ENCODE data around the gene KCNC2.
A peak's percentile ranks its signal among the peaks of the same experiment; 100 is the strongest.
"Not testable (repeated sequence)": the region's sequence is repeated elsewhere in the genome, so short reads cannot be mapped to it uniquely, and the experiment has no call there.

The KCNC2 gene

GRCh38 chr12:75209812-75210138 lies at the start of gene KCNC2:
Gene KCNC2 (minus strand): TSS chr12:75209839.
- peak; percentile 9 for DNase-seq

- no peak for DNase-seq
Observed at GRCh38 chr12:75259143-75259542, 49.5 kb upstream of the KCNC2 start.

GRCh38 chr12:75257510-75257909 lies 47.9 kb upstream of the KCNC2 start:
- DNase-seq, result no peak

- DNase-seq, result no peak
Observed at GRCh38 chr12:75245108-75245507, 35.5 kb upstream of the KCNC2 start.

- no peak for DNase-seq
Observed at GRCh38 chr12:75239987-75240386, 30.3 kb upstream of the KCNC2 start.

- DNase-seq, result no peak
Observed at GRCh38 chr12:75236206-75236605, 26.6 kb upstream of the KCNC2 start.

GRCh38 chr12:75227132-75227531 lies 17.5 kb upstream of the KCNC2 start:
- DNase-seq, result no peak

GRCh38 chr12:75212072-75212471 lies 2.4 kb upstream of the KCNC2 start:
- no peak for DNase-seq

GRCh38 chr12:75208856-75209811 lies 505 bp downstream of the KCNC2 start:
- no peak for DNase-seq

- DNase-seq, result no peak
Observed at GRCh38 chr12:75207338-75208083, 2.1 kb downstream of the KCNC2 start.

- no peak for DNase-seq
Observed at GRCh38 chr12:75205558-75205957, 4.1 kb downstream of the KCNC2 start.

- DNase-seq, result no peak
Observed at GRCh38 chr12:75196865-75197264, 12.8 kb downstream of the KCNC2 start.

GRCh38 chr12:75196408-75196807 lies 13.2 kb downstream of the KCNC2 start:
- no peak for DNase-seq

- DNase-seq, result no peak
Observed at GRCh38 chr12:75194250-75194649, 15.4 kb downstream of the KCNC2 start.

- no peak for DNase-seq
Observed at GRCh38 chr12:75192196-75192595, 17.4 kb downstream of the KCNC2 start.

- DNase-seq, result no peak
Observed at GRCh38 chr12:75190846-75191245, 18.8 kb downstream of the KCNC2 start.

- DNase-seq, result not testable (repeated sequence)
Observed at GRCh38 chr12:75185881-75186280, 23.8 kb downstream of the KCNC2 start.

- peak; percentile 50 for DNase-seq
Observed at GRCh38 chr12:75184516-75184915, 25.1 kb downstream of the KCNC2 start.

- no peak for DNase-seq
Observed at GRCh38 chr12:75183967-75184366, 25.7 kb downstream of the KCNC2 start.

- peak; percentile 77 for DNase-seq
Observed at GRCh38 chr12:75177997-75178396, 31.6 kb downstream of the KCNC2 start.

GRCh38 chr12:75172611-75173010 lies 37.0 kb downstream of the KCNC2 start:
- DNase-seq, result no peak

GRCh38 chr12:75170640-75171185 lies 38.9 kb downstream of the KCNC2 start:
- no peak for DNase-seq

- no peak for DNase-seq
Observed at GRCh38 chr12:75162845-75163244, 46.8 kb downstream of the KCNC2 start.

- no peak for DNase-seq
Observed at GRCh38 chr12:75161488-75161887, 48.2 kb downstream of the KCNC2 start.
